GM18505 (cell line): Measurements from ENCODE around the gene HOXD1.

ENCODE experiments used
- ATAC-seq: cut with Tn5 transposase; IDR thresholded peaks from one replicate; pipeline ENCODE4 v1.9.1; 2021; ENCODE audit not compliant: unreplicated experiment
- POLR2A ChIP-seq: IDR thresholded peaks from 4 replicates; pipeline ENCODE4 v1.6.1; 2011; ENCODE audit warnings: borderline replicate concordance; ENCODE audit not compliant: insufficient read depth, insufficient read length; ENCODE audit errors: extremely low read depth

The HOXD1 gene

GRCh38 chr2:176157499-176158185 lies 30.8 kb upstream of the HOXD1 start:
- no peak for ATAC-seq
- TF ChIP-seq POLR2A: no peak

- no peak for ATAC-seq
- no peak for TF ChIP-seq POLR2A
Observed at GRCh38 chr2:176158186-176158591, 30.3 kb upstream of the HOXD1 start.

- no peak for ATAC-seq
- TF ChIP-seq POLR2A: no peak
Observed at GRCh38 chr2:176158855-176159662, 29.4 kb upstream of the HOXD1 start.

- no peak for TF ChIP-seq POLR2A
- no peak for ATAC-seq
Observed at GRCh38 chr2:176159663-176160250, 28.7 kb upstream of the HOXD1 start.

GRCh38 chr2:176160251-176160985 lies 28.1 kb upstream of the HOXD1 start:
- ATAC-seq: no peak
- no peak for TF ChIP-seq POLR2A

GRCh38 chr2:176160986-176161824 lies 27.3 kb upstream of the HOXD1 start:
- TF ChIP-seq POLR2A: no peak

GRCh38 chr2:176161825-176162626 lies 26.4 kb upstream of the HOXD1 start:
- no peak for TF ChIP-seq POLR2A
- no peak for ATAC-seq

More at GRCh38 chr2:176160986-176161824, 27.3 kb upstream of the HOXD1 start:
- no peak for ATAC-seq

GRCh38 chr2:176162911-176163671 lies 25.4 kb upstream of the HOXD1 start:
- TF ChIP-seq POLR2A: no peak
- ATAC-seq: no peak

- no peak for ATAC-seq
- no peak for TF ChIP-seq POLR2A
Observed at GRCh38 chr2:176163672-176164056, 24.8 kb upstream of the HOXD1 start.

GRCh38 chr2:176164201-176164600 lies 24.3 kb upstream of the HOXD1 start:
- no peak for ATAC-seq

More at GRCh38 chr2:176164201-176164600, 24.3 kb upstream of the HOXD1 start:
- no peak for TF ChIP-seq POLR2A
